HL-60 (cell line): Measurements from ENCODE around the gene ASCL2.

Source experiments
- DNase-seq, 2 experiments: peaks; one replicate each; pipeline ENCODE4 v3.0.0-alpha.2; 2010 to 2020; ENCODE audit warnings: low read depth in 1 of 2, low spot score in 1 of 2
- H3K27ac ChIP-seq: fragments of 250-450 bp; sonication (Bioruptor Pico); replicated peaks from 2 replicates; pipeline ENCODE4 v1.5.1; 2020; ENCODE audit warnings: mild to moderate bottlenecking, moderate library complexity
- H3K27me3 ChIP-seq: fragments of 250-450 bp; sonication (Bioruptor Pico); 2 replicates; pipeline ENCODE4 v1.5.1; 2021; ENCODE audit warnings: mild to moderate bottlenecking, moderate library complexity; ENCODE audit not compliant: insufficient read depth, poor library complexity, severe bottlenecking
- H3K4me3 ChIP-seq: replicated peaks from 2 replicates; pipeline ENCODE4 v1.5.1; 2011; ENCODE audit warnings: mild to moderate bottlenecking, control low read depth, low read length; ENCODE audit not compliant: insufficient read depth
- CTCF ChIP-seq: IDR thresholded peaks from one replicate; pipeline ENCODE4 v1.5.1; 2011; ENCODE audit warnings: low read length, control low read depth, inconsistent platforms; ENCODE audit not compliant: insufficient read depth
- GABPA ChIP-seq: IDR thresholded peaks from 2 replicates; pipeline ENCODE4 v1.6.1; 2012; ENCODE audit warnings: low read depth
- POLR2AphosphoS5 ChIP-seq: IDR thresholded peaks from 2 replicates; pipeline ENCODE4 v1.6.1; 2012; ENCODE audit warnings: low read depth
- REST ChIP-seq: IDR thresholded peaks from 2 replicates; pipeline ENCODE4 v1.6.1; 2012; ENCODE audit warnings: low read depth; ENCODE audit not compliant: insufficient replicate concordance
- SPI1 ChIP-seq: IDR thresholded peaks from 2 replicates; pipeline ENCODE4 v1.6.1; 2012; ENCODE audit warnings: low read depth, mild to moderate bottlenecking, borderline replicate concordance

ASCL2 gene

GRCh38 chr11:2307501-2308331 is 37.3 kb upstream of the ASCL2 start:
- H3K4me3 ChIP-seq: no peak overlapping the region
- H3K27me3 ChIP-seq: no peaks in the 10 kb centered on the region
- H3K27ac ChIP-seq: no peak overlapping the region; the same call in 1 of the 2 replicates
- no peak for DNase-seq
- TF ChIP-seq REST (no peak), GABPA (no peak), CTCF (no peak), POLR2AphosphoS5 (no peak), SPI1 (no peak)

GRCh38 chr11:2306877-2307500 is 36.6 kb upstream of the ASCL2 start:
- peak; percentile 64 to 70 for DNase-seq
- H3K27ac ChIP-seq: no peak overlapping the region; the same call in 1 of the 2 replicates
- H3K4me3 ChIP-seq: no peak overlapping the region
- TF ChIP-seq SPI1 (no peak), REST (no peak), GABPA (no peak), POLR2AphosphoS5 (no peak)
- H3K27me3 ChIP-seq: no peaks in the 10 kb centered on the region

GRCh38 chr11:2306452-2306823 is 36.0 kb upstream of the ASCL2 start:
- peak overlapping the region; percentile 98 for H3K27ac ChIP-seq

More at GRCh38 chr11:2306452-2306823, 36.0 kb upstream of the ASCL2 start:
- no peak for DNase-seq
- TF ChIP-seq GABPA: no peak
- TF ChIP-seq POLR2AphosphoS5: no peak
- TF ChIP-seq SPI1: no peak
- no peak for TF ChIP-seq CTCF
- no peak for TF ChIP-seq REST
- H3K27me3 ChIP-seq: no peaks in the 10 kb centered on the region
- peak overlapping the region; percentile 69 for H3K4me3 ChIP-seq
